ENCODE measurements around the gene CAMTA1.

CAMTA1 gene

DNA sequence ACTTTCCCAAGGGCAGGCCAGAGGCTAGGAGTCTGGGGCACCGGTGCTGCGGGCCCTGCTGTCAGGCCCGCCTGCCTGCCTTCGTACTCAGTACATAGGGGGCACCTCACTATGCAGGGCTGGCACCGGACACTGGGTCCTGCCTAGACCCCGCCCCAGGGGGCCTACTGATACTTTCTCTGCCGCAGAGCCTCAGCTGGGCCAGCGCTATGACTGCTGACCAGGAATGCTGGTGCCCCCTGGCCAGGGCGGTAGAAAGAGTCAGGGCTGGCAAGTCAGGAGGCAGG is 857.1 kb downstream of the CAMTA1 start:
- ChIA-PET POLR2A (no interaction called here), CTCF (interaction anchor here (0.7 kb wide), 1 partner anchor 545 kb away, joined by 3 read pairs; no protein-coding TSS in a partner anchor)
- H3K4me3 ChIP-seq (ENCODE audit: low read depth, low read length): no peak overlapping the region
- no peaks in the 10 kb centered on the region for H3K4me1 ChIP-seq (ENCODE audit: control insufficient read depth, insufficient read depth, low read length)
- no peak for TF ChIP-seq ZNF560 (tag by site-specific recombination; IDR thresholded peaks at IDR 0.05; ENCODE audit: borderline replicate concordance)
- TF ChIP-seq ZBTB20 (tag by site-specific recombination; IDR thresholded peaks at IDR 0.05): no peak
- TF ChIP-seq, protein P1, sequence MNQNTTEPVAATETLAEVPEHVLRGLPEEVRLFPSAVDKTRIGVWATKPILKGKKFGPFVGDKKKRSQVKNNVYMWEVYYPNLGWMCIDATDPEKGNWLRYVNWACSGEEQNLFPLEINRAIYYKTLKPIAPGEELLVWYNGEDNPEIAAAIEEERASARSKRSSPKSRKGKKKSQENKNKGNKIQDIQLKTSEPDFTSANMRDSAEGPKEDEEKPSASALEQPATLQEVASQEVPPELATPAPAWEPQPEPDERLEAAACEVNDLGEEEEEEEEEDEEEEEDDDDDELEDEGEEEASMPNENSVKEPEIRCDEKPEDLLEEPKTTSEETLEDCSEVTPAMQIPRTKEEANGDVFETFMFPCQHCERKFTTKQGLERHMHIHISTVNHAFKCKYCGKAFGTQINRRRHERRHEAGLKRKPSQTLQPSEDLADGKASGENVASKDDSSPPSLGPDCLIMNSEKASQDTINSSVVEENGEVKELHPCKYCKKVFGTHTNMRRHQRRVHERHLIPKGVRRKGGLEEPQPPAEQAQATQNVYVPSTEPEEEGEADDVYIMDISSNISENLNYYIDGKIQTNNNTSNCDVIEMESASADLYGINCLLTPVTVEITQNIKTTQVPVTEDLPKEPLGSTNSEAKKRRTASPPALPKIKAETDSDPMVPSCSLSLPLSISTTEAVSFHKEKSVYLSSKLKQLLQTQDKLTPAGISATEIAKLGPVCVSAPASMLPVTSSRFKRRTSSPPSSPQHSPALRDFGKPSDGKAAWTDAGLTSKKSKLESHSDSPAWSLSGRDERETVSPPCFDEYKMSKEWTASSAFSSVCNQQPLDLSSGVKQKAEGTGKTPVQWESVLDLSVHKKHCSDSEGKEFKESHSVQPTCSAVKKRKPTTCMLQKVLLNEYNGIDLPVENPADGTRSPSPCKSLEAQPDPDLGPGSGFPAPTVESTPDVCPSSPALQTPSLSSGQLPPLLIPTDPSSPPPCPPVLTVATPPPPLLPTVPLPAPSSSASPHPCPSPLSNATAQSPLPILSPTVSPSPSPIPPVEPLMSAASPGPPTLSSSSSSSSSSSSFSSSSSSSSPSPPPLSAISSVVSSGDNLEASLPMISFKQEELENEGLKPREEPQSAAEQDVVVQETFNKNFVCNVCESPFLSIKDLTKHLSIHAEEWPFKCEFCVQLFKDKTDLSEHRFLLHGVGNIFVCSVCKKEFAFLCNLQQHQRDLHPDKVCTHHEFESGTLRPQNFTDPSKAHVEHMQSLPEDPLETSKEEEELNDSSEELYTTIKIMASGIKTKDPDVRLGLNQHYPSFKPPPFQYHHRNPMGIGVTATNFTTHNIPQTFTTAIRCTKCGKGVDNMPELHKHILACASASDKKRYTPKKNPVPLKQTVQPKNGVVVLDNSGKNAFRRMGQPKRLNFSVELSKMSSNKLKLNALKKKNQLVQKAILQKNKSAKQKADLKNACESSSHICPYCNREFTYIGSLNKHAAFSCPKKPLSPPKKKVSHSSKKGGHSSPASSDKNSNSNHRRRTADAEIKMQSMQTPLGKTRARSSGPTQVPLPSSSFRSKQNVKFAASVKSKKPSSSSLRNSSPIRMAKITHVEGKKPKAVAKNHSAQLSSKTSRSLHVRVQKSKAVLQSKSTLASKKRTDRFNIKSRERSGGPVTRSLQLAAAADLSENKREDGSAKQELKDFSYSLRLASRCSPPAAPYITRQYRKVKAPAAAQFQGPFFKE (tag by site-specific recombination; IDR thresholded peaks at IDR 0.05; ENCODE audit: borderline replicate concordance): no peak
- TF ChIP-seq, protein P2, sequence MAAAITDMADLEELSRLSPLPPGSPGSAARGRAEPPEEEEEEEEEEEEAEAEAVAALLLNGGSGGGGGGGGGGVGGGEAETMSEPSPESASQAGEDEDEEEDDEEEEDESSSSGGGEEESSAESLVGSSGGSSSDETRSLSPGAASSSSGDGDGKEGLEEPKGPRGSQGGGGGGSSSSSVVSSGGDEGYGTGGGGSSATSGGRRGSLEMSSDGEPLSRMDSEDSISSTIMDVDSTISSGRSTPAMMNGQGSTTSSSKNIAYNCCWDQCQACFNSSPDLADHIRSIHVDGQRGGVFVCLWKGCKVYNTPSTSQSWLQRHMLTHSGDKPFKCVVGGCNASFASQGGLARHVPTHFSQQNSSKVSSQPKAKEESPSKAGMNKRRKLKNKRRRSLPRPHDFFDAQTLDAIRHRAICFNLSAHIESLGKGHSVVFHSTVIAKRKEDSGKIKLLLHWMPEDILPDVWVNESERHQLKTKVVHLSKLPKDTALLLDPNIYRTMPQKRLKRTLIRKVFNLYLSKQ (tag by site-specific recombination; IDR thresholded peaks at IDR 0.05; ENCODE audit: borderline replicate concordance): no peak
- TF ChIP-seq, protein P3, sequence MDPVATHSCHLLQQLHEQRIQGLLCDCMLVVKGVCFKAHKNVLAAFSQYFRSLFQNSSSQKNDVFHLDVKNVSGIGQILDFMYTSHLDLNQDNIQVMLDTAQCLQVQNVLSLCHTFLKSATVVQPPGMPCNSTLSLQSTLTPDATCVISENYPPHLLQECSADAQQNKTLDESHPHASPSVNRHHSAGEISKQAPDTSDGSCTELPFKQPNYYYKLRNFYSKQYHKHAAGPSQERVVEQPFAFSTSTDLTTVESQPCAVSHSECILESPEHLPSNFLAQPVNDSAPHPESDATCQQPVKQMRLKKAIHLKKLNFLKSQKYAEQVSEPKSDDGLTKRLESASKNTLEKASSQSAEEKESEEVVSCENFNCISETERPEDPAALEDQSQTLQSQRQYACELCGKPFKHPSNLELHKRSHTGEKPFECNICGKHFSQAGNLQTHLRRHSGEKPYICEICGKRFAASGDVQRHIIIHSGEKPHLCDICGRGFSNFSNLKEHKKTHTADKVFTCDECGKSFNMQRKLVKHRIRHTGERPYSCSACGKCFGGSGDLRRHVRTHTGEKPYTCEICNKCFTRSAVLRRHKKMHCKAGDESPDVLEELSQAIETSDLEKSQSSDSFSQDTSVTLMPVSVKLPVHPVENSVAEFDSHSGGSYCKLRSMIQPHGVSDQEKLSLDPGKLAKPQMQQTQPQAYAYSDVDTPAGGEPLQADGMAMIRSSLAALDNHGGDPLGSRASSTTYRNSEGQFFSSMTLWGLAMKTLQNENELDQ (tag by site-specific recombination; IDR thresholded peaks at IDR 0.05; ENCODE audit: low read depth): no peak
- TF ChIP-seq GLIS1 (tag by site-specific recombination; IDR thresholded peaks at IDR 0.05): no peak
- no peak for TF ChIP-seq ZNF114 (tag by site-specific recombination; IDR thresholded peaks at IDR 0.05)
- TF ChIP-seq ZNF366 (tag by site-specific recombination; conservative IDR thresholded peaks at IDR 0.05): no peak
- TF ChIP-seq ZNF248 (tag by site-specific recombination; IDR thresholded peaks at IDR 0.05): no peak
- TF ChIP-seq ZNF2 (tag by site-specific recombination; IDR thresholded peaks at IDR 0.05): no peak
- no peak for TF ChIP-seq ZSCAN23 (tag by site-specific recombination; IDR thresholded peaks at IDR 0.05)
- no peak for TF ChIP-seq ZNF37A (tag by site-specific recombination; IDR thresholded peaks at IDR 0.05)
- TF ChIP-seq, protein P4, sequence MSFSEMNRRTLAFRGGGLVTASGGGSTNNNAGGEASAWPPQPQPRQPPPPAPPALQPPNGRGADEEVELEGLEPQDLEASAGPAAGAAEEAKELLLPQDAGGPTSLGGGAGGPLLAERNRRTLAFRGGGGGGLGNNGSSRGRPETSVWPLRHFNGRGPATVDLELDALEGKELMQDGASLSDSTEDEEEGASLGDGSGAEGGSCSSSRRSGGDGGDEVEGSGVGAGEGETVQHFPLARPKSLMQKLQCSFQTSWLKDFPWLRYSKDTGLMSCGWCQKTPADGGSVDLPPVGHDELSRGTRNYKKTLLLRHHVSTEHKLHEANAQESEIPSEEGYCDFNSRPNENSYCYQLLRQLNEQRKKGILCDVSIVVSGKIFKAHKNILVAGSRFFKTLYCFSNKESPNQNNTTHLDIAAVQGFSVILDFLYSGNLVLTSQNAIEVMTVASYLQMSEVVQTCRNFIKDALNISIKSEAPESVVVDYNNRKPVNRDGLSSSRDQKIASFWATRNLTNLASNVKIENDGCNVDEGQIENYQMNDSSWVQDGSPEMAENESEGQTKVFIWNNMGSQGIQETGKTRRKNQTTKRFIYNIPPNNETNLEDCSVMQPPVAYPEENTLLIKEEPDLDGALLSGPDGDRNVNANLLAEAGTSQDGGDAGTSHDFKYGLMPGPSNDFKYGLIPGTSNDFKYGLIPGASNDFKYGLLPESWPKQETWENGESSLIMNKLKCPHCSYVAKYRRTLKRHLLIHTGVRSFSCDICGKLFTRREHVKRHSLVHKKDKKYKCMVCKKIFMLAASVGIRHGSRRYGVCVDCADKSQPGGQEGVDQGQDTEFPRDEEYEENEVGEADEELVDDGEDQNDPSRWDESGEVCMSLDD (tag by site-specific recombination; IDR thresholded peaks at IDR 0.05): no peak
- TF ChIP-seq, protein P5, sequence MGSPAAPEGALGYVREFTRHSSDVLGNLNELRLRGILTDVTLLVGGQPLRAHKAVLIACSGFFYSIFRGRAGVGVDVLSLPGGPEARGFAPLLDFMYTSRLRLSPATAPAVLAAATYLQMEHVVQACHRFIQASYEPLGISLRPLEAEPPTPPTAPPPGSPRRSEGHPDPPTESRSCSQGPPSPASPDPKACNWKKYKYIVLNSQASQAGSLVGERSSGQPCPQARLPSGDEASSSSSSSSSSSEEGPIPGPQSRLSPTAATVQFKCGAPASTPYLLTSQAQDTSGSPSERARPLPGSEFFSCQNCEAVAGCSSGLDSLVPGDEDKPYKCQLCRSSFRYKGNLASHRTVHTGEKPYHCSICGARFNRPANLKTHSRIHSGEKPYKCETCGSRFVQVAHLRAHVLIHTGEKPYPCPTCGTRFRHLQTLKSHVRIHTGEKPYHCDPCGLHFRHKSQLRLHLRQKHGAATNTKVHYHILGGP (tag by site-specific recombination; IDR thresholded peaks at IDR 0.05): no peak
- no peak for TF ChIP-seq ZNF76 (tag by site-specific recombination; IDR thresholded peaks at IDR 0.05; ENCODE audit: borderline replicate concordance, low read depth)
- no peak for TF ChIP-seq ZFP69B (tag by site-specific recombination; IDR thresholded peaks at IDR 0.05)
- TF ChIP-seq, protein P6, sequence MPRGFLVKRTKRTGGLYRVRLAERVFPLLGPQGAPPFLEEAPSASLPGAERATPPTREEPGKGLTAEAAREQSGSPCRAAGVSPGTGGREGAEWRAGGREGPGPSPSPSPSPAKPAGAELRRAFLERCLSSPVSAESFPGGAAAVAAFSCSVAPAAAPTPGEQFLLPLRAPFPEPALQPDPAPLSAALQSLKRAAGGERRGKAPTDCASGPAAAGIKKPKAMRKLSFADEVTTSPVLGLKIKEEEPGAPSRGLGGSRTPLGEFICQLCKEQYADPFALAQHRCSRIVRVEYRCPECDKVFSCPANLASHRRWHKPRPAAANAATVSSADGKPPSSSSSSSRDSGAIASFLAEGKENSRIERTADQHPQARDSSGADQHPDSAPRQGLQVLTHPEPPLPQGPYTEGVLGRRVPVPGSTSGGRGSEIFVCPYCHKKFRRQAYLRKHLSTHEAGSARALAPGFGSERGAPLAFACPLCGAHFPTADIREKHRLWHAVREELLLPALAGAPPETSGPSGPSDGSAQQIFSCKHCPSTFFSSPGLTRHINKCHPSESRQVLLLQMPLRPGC (tag by site-specific recombination; IDR thresholded peaks at IDR 0.05): no peak
- no peaks in the 10 kb centered on the region for H3K36me3 ChIP-seq (ENCODE audit: control insufficient read depth in 2 of 2, insufficient read depth in 1 of 2, low read length in 2 of 2)
- H3K27ac ChIP-seq (ENCODE audit: extremely low read depth, low read depth, low read length): no peak overlapping the region
- H3K9me3 ChIP-seq (ENCODE audit: control insufficient read depth, insufficient read depth, low read depth, low read length): no peaks in the 10 kb centered on the region

All from HEK293 (cell line).